GM13977 (cell line): ENCODE measurements around the gene AGBL4.

Source experiments
- DNase-seq: peaks from one replicate; pipeline ENCODE4 v3.0.0; 2012; ENCODE audit warnings: low spot score
- CTCF ChIP-seq: IDR thresholded peaks from 2 replicates; pipeline ENCODE4 v1.5.1; 2012; ENCODE audit warnings: mild to moderate bottlenecking, control low read depth; ENCODE audit not compliant: insufficient read depth; ENCODE audit errors: extremely low read depth, missing control alignments
- in situ Hi-C: fragments of 300-500 bp; cut with MboI; formaldehyde crosslinking; loops from one replicate; pipeline ENCODE4 v1.12.0; 2022; ENCODE audit warnings: low sequenced_read_pairs, low pct_unique_long_range_greater_than_20kb, mixed read lengths, inconsistent platforms; ENCODE audit not compliant: unreplicated experiment

Gene AGBL4

GRCh38 chr1:48932366-48932765 lies 1091.4 kb downstream of the AGBL4 start:
- no peak for DNase-seq
- TF ChIP-seq CTCF, result no peak
- in situ Hi-C loops, result no loop called here

GRCh38 chr1:48931506-48932192 lies 1092.1 kb downstream of the AGBL4 start:
- no peak for TF ChIP-seq CTCF
- DNase-seq, result no peak
- in situ Hi-C loops, result no loop called here

- in situ Hi-C loops, result no loop called here
Measured at GRCh38 chr1:48930011-48930410, 1093.7 kb downstream of the AGBL4 start.

GRCh38 chr1:48924099-48924498 lies 1099.7 kb downstream of the AGBL4 start:
- DNase-seq, result no peak
- no peak for TF ChIP-seq CTCF
- in situ Hi-C loops, result loop anchor here (25.0 kb wide), 1 partner anchor 1413 kb away; no protein-coding TSS in a partner anchor

More at GRCh38 chr1:48930011-48930410, 1093.7 kb downstream of the AGBL4 start:
- TF ChIP-seq CTCF, result no peak
- no peak for DNase-seq

GRCh38 chr1:48923116-48923515 lies 1100.6 kb downstream of the AGBL4 start:
- in situ Hi-C loops, result loop anchor here (25.0 kb wide), 1 partner anchor 1414 kb away; no protein-coding TSS in a partner anchor
- no peak for TF ChIP-seq CTCF
- DNase-seq, result no peak

GRCh38 chr1:48920851-48921250 lies 1102.9 kb downstream of the AGBL4 start:
- TF ChIP-seq CTCF, result no peak
- in situ Hi-C loops, result loop anchor here (25.0 kb wide), 1 partner anchor 1416 kb away; no protein-coding TSS in a partner anchor
- no peak for DNase-seq
